ENCODE measurements around the gene NPAS1.
A peak's percentile ranks its signal among the peaks of the same experiment; 100 is the strongest.

The NPAS1 gene

GRCh38 chr19:47020132-47020805, 632 bp downstream of the NPAS1 start:
- no peak for DNase-seq

GRCh38 chr19:47020992-47021496, 1.4 kb downstream of the NPAS1 start:
- no peak for DNase-seq

GRCh38 chr19:47021536-47022139, 2.0 kb downstream of the NPAS1 start:
- DNase-seq: no peak

- no peak for DNase-seq
These were observed 2.5 kb downstream of the NPAS1 start for GRCh38 chr19:47022140-47022536.

- no peak for DNase-seq
These were observed 3.2 kb downstream of the NPAS1 start for GRCh38 chr19:47022541-47023447.

- DNase-seq: no peak
These were observed 3.8 kb downstream of the NPAS1 start for GRCh38 chr19:47023448-47023794.

- DNase-seq: no peak
These were observed 4.9 kb downstream of the NPAS1 start for GRCh38 chr19:47024502-47024901.

GRCh38 chr19:47026156-47026555, 6.5 kb downstream of the NPAS1 start:
- DNase-seq: no peak

GRCh38 chr19:47026889-47027288, 7.3 kb downstream of the NPAS1 start:
- no peak for DNase-seq

GRCh38 chr19:47027586-47028088, 8.0 kb downstream of the NPAS1 start:
- DNase-seq: no peak

GRCh38 chr19:47028195-47028601, 8.6 kb downstream of the NPAS1 start:
- no peak for DNase-seq

- DNase-seq: peak; percentile 72
These were observed 12.7 kb downstream of the NPAS1 start for GRCh38 chr19:47032171-47032811.

GRCh38 chr19:47035127-47036096, 15.8 kb downstream of the NPAS1 start:
- DNase-seq: peak; percentile 94

- no peak for DNase-seq
These were observed 16.5 kb downstream of the NPAS1 start for GRCh38 chr19:47036097-47036651.

- DNase-seq: no peak
These were observed 18.1 kb downstream of the NPAS1 start for GRCh38 chr19:47037766-47038165.

GRCh38 chr19:47039239-47039874, 19.7 kb downstream of the NPAS1 start:
- DNase-seq: no peak

GRCh38 chr19:47040869-47041268, 21.2 kb downstream of the NPAS1 start:
- no peak for DNase-seq

GRCh38 chr19:47044946-47045866, 25.6 kb downstream of the NPAS1 start:
- DNase-seq: no peak

GRCh38 chr19:47045867-47046470, 26.3 kb downstream of the NPAS1 start:
- no peak for DNase-seq
